CD4-positive, alpha-beta T cell treated with Interleukin-4 for 1 hour (primary cell): ENCODE results near the gene TLE5.

Source experiments
- DNase-seq, 2 donors: peaks; one replicate each; pipeline ENCODE4 v3.0.0-alpha.2; 2020 to 2022

TLE5 gene, protein sequence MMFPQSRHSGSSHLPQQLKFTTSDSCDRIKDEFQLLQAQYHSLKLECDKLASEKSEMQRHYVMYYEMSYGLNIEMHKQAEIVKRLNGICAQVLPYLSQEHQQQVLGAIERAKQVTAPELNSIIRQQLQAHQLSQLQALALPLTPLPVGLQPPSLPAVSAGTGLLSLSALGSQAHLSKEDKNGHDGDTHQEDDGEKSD

DNA sequence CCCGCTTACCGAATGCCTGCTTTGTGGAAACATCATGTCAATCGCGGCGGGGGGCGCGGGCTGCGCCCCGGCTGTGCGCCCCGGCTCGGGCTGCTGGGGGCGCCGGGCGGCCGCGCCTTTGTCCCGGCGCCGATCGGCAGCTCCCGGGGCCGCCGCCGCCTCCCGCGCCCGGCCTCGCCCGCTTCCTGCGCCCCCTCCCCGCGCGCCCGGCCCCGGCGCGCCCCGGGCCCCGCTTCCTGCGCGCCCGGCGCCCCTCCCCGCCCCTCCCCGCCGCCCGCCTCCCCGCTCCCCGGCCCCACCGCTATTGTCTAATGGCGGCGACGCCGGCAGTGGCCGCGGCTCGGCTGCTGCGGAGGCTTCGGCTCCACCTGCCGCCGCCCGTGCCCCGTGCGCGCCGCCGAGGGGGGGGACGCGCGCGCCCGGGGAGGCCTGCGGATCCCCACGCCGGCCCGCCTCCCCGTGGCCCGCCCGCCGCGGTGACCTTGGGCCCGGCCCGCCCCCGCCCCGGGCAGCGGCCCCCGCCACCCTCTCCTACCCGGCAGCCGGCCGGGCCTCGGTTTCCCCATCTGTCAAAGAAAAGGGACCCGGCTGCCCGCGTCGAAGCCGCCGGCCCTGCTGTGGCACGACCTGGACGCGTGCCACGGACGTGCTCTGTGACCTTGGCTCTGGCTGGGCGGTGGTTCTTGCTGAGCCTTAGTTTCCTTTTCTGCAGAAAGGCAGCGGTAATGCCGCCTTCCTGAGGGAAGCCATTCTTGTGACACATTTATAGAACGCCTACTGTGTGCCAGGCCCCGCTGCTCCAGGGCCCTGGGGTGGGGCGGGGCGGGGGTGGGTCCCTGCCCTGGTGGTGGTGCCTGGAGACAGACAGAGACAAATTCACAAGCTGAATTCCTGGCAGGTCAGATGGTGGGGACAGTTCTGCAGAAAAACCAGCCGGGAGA lies at the start of gene TLE5:
Gene TLE5, minus strand, starts transcription at position 331 of the 941 bp plus-strand sequence. Its CDS starts 295 bp downstream, at position 36.
- peak; percentile 75 to 84 for DNase-seq

DNA sequence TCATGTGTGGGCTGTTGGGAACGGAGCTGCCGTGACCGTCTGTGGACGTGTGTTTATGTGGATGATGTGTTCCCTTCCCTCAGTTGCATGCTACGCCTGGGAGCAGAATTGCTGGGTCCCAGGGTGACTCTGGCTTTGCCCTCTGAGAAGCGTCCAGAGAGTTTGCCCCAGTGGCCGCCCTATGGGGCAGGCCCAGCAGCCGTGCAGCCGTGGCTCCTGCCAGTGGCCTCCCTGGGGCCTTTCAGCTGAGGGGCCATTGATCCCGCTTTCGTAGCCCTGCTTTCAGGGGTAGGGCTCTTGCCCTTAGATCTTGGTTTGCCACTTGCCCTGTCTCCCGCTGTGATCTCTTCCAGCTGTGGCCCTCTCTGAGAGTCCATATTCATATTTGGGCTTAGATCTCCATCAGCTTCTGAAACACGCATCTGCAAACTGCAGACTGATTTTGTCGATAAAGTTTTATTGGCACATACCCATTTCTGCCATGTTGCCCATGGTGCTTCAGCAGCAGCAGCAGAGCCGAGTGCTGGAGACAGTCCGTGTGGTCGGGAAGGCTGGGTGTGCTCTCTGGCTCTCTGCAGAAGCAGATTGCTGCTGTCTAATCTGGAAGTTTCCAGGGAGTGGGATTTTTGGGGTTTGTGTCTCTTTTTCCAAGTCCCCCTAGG lies 49.4 kb upstream of the TLE5 start:
- no peak for DNase-seq

DNA sequence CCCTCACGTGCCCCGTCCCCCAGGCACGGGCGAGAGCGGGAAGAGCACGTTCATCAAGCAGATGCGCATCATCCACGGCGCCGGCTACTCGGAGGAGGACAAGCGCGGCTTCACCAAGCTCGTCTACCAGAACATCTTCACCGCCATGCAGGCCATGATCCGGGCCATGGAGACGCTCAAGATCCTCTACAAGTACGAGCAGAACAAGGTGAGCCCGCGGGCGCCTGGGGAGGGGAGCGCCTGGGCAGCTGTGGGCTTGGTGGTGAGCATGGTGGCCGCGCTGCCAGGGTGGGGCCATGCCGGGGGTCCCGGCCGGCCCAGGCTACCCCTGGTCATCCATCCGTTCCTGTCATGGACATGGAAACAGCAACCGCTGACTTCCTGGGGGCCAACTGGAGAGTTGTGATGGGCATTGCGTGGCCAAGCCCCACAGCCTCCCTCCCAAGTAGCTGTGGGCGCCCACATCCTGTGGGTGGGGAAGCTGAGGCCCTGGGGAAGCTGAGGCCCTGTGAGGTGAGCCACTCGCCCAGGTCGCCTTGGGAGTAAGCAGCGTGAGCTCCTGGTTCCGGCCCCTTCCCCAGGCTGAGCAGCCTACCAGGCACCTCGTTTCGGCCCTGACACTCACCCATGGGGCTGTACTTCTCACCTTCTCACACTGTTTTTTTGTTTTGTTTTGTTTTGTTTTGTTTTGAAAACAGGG lies 48.0 kb upstream of the TLE5 start:
- DNase-seq, result no peak

DNA sequence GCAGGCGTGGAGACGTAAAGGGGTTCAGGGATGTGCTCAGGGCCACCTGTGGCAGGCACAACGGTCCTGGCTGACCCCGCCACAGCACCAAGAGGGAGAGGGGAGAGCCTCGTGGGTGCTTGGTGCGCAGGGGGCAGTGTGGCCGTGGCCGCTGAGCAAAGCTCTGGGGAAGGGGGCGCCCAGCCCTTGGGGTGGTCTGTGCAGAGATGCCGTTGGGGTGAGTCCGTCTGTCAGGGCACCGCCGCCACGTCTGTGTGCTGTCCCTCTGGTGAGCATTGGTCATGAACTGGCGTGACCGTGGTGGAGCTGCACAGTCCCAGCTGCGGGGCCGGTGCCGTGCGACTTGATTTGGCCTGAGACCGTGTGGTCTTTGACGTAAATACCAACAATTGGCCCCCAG lies 47.2 kb upstream of the TLE5 start:
- DNase-seq, result no peak

DNA sequence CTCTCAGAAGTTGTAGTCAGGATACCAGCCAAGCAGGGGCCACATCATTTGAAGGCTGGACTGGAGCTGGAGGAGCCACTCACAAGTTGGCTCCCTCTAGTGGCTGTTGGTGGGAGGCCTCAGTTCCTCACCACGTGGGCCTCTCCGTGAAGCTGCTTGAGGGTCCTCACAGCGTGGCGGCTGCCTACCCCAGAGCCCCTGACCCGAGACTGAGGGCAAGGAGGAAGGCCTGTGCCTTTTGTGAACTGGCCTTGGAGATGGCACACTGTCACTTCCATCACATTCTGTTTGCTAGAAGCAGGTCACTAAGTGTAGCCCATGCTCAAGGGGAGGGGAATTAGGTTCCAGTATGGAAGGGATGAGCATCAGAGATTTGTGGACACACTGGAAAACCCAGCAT lies 46.5 kb upstream of the TLE5 start:
- DNase-seq, result peak; percentile 71 to 74

DNA sequence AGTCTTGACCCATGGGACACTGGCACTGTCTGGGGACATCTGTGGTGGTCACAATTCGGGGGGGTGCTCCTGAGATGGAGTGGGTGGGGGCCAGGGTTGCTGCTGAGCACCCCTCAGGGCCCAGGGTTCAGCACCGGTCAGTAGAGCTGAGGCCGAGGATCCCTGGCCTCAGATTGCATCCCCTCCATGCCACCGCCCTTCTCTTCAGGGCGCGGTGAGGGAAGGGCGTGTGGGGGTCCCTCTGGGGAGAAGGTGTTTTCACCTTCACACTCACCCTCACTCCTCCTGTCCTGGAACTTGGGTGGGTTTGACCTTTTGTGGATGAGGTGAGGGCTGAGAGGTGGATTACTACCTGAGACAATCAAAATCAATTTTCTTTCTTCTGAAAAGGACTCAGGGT lies 45.4 kb upstream of the TLE5 start:
- DNase-seq, result no peak

DNA sequence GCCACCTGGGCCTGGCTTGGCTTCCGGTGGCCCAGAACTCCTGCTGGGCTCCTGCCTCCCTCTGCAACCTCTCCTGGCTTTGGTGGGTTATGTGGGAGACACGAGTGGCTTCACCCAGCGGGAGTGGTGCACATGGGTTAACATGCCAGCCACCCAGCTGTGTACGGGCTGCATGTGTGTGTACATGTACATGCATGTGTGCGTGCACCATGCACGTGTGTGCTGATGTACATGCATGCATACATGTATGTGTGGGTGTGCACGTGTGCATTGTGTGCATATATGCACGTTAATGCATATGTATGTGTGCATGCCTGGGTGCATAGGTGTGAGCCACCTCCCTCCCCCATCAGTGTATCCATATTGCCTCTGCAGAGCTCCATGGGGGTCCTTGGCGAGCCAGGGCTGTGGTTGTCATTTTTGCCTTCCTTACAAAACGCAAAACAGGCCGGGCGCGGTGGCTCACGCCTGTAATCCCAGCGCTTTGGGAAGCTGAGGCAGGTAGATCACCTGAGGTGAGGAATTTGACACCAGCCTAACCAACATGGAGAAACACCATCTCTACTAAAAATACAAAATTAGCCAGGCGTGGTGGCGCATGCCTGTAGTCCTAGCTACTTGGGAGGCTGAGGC lies 44.3 kb upstream of the TLE5 start:
- DNase-seq, result no peak

DNA sequence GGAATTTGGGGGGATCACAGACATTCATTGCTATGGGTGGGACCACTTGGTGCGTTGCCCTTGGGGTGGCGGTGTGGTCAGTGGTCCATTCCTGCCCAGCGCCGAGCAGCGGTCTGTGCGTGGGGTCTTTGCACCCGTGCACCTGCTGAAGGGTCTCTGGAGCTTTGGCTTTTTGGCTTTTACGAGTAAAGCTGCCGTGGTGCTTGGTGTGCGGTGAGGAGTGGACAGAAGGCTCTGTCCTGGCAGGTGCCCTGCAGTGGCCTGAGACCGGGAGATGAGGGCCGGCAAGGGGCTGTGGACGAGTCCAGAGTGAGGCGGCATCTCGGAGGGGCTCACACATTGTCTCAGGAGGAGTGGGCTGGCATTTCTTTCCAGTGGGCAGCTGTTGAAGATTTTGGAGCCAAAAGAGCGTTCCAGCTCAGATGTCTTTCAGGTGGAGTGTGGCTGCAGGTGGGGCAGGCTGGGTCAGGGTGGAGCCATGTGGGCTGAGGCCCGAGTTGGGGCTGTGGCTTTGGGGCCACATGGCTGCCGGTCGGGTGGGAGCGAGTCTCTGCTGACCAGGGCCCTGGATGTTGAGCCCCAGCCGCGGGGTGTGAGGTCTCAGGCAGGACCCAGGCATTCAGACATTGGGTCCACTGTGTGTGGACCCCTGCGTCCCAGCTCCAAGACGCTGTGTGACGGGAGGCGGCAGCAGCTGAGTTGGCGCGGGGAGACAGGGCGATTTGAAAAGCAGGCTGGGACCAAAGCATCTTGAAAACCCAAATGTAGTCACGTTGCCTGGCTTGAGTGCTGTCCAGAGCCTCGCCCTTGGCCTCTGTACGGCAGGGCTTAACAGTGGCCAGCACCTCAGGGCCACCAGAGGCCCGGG lies 43.6 kb upstream of the TLE5 start:
- no peak for DNase-seq

DNA sequence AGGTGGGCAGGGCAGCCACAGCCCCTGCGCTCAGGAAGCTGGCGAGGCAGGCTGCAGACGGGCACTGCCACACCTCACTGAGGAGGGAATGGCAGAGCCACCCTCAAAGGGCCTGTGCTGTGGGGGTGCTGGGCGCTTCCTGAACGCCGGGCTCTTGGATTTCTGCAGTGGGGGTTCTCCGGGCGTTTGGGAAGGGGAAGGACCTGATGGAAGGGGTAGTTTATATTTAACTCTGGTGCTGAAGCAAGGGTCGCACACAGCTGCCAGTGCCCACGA lies 42.4 kb upstream of the TLE5 start:
- no peak for DNase-seq

DNA sequence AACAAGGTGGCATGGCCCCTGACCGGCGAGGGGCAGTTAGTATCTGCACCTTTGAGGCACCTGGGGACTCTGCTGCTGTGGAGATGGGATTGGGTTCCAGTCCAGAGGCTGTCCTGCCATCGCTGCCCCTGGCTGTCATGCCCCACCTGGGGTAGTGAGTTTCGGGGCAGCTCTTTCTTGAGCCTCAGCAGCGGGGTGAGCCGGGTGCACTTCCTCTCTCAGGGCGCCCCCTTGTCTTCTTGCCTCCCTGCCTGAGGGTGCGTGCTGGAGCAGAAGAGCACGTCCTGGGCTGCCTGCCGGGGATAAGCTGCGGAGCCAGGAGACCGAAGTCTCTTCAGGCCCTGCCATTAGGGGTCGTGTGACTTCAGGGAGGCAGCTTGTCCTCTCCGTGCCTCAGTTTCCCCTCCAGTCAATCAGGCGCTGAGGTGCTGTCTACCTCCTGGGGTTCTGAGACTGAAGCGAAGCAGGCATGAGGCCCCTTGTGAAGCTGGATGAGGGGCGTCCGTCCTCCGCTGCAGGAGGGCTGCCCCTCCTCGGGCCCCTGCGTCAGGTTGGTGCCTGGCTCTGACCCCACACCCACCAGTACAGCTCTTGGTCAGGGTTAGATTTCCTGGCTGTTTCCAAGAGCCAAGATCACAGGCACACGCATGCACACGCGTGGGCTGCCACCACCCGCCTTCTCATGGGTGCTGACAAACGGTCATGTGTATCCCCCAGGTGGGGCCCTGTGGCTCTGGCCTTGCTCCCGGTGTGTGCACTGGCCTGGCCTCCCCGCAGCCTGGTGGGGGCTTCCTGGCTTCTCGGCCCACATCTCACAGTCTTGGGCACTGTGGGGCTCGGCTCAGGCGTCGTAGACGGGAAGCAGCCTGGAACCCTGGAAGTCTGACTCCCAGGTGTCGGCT lies 40.2 kb upstream of the TLE5 start:
- DNase-seq, result no peak

DNA sequence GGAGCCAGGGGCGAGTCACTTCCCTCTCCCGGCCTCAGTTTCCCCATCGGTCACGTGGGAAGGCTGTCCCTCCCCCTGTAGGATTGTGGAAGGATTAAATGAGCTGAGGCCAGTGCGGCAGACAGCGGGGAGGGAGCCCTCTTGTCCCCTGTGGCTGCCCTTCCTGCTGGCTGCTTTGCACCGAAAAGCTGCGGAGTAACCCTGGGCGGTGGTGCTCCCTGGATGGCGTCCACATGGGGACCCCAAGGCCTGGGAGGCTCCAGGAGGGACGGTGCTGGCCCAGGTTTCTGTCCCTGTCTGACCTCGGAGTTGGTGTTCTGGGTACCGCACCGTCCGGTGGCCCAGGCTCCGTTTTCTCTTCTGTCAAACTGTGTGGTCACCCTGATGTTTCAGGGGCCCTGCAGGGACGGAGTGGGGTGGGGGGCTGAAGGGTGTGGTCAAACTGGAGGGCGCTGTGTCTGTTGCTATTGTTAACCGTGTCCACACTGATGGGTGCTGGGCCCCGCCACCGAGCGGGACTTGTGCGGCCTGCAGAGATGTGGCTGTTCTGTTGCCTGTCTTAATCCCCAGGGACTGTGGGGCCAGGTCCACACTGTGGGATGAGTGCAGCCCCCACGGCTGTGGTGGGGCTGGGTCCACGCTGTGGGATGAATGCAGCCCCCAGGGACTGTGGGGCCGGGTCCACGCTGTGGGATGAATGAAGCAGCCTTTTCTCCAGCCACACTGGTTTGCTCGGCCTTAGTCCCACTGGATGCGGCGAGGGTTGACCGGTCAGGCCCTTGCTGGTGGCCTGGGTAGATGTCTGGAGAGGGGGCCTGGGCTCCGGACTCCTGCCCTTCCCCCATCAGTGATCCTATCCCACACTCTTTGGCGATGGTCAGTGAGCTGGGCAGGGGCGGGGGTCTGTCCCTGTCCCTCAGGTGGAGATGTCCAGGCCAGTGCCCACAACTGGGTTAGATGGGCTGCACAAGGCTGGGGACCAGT lies 38.7 kb upstream of the TLE5 start:
- no peak for DNase-seq

DNA sequence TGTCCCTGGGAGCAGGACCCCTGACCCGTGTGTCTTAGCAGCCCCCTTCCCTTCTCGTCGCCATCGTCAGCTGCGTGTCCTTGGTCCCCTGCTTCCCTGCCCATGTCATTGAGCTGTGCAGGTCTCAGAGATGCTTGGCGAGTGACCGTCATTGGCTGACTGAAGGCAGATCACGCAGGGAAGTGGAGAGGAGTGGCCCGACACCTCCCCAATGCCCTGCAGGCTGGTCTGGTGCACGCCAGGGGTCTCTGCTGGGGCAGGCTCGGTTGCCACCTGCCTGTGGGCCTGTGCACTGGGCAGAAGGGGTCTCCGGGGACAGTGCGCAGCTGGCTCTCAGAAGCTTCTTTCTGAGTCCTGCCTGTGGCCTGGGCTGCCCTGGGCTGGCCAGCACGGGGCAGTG lies 38.0 kb upstream of the TLE5 start:
- DNase-seq, result no peak

DNA sequence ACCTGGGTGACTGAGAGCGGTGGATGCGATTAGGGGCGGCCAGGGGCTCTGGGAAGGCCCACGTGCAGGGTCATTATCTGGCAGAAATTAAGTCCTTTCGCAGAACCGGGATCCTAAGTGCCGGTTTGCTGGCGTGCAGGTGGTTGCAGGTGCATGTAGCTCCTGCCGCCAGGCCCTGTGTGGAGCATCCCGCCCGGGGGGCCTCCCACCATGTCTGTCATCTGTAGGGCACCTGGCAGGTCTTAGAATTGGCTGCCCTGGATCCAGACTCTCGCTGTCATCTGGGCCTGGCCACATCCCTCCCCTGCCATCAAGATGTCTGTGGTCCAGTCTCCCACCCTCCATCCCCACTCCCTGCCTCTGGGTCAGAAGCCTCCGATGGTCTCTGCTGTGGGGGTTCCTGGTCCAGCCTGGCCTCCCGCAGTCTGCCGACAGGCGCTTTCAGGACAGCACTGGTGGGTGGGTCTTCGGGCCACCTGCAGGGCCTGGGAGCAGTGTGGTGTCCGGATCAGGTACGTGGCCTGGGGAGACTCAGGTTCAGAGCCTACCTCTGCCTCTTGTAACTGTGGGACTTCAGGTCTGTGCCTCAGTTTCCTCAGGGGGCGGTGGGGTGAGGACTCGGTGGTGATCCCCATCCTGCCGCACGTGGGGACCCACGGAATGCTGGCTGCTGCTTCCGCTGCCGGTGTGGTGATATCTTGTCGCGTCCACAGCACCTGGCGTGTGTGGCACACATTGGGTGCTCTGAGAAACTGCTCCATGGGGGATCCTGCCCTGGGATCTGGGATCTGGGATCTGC lies 37.3 kb upstream of the TLE5 start:
- DNase-seq, result no peak

DNA sequence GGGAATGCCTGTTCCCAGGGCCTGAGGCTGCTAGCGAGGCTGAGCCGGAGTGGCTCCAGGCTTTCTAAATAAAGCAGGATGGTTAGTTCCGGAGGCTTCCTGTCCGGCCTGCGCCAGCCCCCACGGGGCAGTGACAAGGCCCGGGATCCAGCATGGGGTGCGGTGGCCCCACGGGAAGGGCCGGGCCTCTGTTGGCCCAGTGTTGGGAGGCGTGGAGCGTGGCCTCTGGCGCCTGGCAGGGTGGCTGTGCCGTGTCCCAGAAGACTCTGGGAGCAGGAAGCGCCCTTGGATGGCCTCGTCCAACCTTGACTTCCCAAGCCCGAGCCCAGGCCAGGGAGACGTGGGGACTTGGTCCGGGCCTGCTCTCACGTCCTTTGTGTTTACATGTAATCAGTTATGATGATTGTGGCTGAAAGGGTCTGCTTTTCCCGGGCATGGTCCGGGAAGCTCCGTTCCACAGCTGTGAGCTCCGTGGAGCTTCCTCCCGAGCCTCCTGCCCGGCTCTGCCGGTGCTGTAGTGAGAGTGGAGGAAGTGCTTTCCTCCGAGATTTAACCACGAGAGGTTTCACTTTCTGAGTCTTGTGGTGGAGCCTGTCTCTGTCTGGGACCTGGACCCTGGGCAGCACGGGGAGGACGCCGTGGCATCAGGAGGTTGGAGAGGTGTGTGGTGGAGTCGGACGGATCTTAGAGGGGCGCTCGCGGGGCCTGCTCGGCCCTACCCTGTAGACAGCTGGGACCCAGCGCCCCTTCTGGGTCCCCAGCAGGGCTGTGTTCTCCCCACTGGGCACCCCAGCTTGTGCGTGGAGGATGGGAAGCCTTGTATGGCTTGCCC lies 36.4 kb upstream of the TLE5 start:
- peak; percentile 25 to 38 for DNase-seq

DNA sequence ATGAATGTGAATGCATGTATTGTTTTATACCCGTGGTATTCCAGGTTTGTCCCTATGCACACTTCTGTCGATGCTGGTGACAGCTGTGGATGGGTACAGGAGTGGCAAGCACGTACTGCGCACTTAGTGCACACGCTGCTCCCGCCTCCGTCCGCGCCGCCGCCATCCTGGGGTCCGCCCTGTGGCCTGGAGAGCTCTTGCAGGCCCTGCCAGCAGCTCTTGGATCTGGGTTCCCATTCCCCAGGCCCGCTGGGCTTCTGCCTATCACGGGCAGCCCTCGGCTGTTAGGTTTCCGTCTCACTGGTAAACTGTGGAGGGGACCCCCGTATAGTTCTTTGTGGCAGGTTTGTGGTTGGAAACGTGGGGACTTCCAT lies 35.8 kb upstream of the TLE5 start:
- no peak for DNase-seq

DNA sequence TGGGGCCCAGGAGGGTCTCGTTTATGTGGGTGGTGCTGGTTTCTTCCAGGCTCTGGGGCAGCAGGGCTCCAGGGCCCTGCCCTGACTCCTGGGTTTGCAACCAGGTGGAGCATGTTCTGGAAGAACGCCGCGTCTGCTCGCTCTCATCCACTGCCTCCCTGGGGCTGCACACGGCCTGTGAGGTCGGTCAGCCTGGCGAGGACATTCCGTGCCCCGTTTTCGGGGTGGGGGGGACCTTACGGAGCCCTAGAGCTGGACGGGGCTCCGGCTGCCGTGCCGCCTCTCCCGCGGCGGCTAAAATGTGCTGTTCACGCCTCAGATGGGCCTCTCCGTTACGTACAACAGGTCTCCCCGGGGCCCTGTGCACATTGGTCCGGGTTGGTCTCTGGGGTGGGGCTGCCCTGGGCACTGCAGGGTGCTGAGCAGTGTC lies 35.2 kb upstream of the TLE5 start:
- no peak for DNase-seq

DNA sequence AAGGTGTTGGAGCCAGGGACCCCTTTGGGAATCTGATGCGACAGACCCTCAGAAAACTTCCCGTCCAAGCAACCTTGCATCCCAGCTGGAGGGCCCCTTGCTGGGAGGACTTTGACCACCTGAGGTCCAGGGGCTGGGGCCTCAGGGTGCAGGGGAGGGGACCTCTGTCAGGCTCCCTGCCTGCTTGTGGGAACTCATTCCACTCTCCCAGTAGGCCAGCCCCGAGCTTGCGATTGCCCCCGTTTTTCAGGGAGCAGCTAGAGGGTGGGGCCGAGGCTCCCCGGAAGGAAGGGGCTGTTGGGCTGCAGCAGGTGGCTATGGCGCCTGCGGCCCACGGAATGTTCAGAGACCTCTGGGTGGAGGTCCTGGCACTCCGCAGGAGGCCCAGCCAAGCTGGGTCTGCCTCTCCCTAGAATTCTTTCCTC lies 34.6 kb upstream of the TLE5 start:
- DNase-seq, result no peak
